ENCODE data around the gene RARRES2. TPM values are rescaled to one million over a fixed set of nuclear protein-coding genes. Genes with fewer than 3 reads are reported as not detected.

Gene RARRES2
- polyA plus RNA-seq, 1 donor (not counting 4 experiments of a cell fraction or from before 2014, with no cell fraction given) = not detected

DNA sequence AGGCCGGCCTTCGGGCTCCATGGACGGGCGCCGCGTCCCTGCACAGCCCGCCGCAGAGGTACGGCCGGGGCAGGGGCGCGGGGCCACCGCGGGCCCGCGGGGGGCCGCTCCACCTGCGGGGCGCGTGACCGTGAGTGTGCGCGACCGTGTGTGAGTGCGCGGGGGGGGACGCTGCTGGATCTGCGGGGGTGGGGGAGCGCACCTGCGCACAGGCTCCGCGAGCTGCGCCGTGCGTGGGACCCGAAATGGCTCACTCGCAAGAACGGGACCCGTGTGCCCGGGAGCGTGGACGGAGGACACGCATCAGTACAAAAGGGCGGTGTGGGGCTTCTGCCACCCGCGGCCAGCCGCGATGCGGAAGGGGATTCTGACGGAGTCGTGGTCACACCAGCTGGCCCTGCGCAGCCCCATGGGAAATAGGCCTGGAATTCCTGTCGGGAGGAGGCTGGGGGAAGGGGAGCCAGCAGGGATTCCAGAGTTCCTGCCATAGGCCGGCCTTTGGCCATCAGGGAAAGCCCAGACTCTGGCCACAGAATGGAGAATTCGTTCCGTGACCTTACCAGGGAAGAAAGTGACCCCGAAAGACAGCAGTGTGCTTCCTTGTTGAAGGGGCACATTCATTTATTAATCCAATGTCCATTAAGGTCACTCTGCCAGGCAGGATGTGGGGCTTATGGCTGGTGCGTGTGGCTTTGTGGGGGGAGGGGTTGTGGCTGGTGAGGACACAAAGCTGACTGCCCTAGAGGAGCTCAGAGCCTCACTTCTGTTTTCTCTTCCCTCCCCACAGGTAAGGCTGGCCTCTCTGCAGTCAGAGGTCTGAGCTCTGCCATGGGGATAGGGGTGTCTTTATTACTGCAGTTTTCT, 27.7 kb upstream of the RARRES2 start:
- peaks cover 28% of the 10 kb centered on the region for H3K4me1 ChIP-seq (ENCODE audit: control insufficient read depth, extremely low read depth, insufficient read depth, low read length)
- H3K27ac ChIP-seq (ENCODE audit: control insufficient read depth, insufficient read depth, low read length) = peak overlapping the region; percentile 20
- H3K36me3 ChIP-seq (ENCODE audit: control insufficient read depth in 2 of 2, extremely low read depth in 1 of 2, insufficient read depth in 2 of 2, low read length in 2 of 2) = peaks cover 1 to 5% of the 10 kb centered on the region in 2 experiments
- no peaks in the 10 kb centered on the region for H4K20me1 ChIP-seq (ENCODE audit: control insufficient read depth, extremely low read depth, insufficient read depth, low read length)
- H3K9me1 ChIP-seq (ENCODE audit: control insufficient read depth, extremely low read depth, insufficient read depth, low read length) = no peaks in the 10 kb centered on the region
- dilution Hi-C loops (cut with MboI; ENCODE audit: extremely low pct_ligation_motif_present, low sequenced_read_pairs) = no loop called here
- peak overlapping the region; percentile 96 for H3K4me2 ChIP-seq (ENCODE audit: control insufficient read depth, extremely low read depth, insufficient read depth, low read depth, low read length)
- no peaks in the 10 kb centered on the region for H3K9me3 ChIP-seq (ENCODE audit: control insufficient read depth, low read depth, low read length)
- no peak for DNase-seq (ENCODE audit: low read depth, low spot score)
- H3K4me3 ChIP-seq (ENCODE audit: control insufficient read depth in 2 of 3, extremely low read depth in 1 of 3, insufficient read depth in 2 of 3, low read depth in 1 of 3, low read length in 3 of 3) = peak overlapping the region; percentile 72 to 80 (median 76)
- no peak for TF ChIP-seq EZH2 (IDR thresholded peaks at IDR 0.05; ENCODE audit: low read length)
- TF ChIP-seq, protein P1, sequence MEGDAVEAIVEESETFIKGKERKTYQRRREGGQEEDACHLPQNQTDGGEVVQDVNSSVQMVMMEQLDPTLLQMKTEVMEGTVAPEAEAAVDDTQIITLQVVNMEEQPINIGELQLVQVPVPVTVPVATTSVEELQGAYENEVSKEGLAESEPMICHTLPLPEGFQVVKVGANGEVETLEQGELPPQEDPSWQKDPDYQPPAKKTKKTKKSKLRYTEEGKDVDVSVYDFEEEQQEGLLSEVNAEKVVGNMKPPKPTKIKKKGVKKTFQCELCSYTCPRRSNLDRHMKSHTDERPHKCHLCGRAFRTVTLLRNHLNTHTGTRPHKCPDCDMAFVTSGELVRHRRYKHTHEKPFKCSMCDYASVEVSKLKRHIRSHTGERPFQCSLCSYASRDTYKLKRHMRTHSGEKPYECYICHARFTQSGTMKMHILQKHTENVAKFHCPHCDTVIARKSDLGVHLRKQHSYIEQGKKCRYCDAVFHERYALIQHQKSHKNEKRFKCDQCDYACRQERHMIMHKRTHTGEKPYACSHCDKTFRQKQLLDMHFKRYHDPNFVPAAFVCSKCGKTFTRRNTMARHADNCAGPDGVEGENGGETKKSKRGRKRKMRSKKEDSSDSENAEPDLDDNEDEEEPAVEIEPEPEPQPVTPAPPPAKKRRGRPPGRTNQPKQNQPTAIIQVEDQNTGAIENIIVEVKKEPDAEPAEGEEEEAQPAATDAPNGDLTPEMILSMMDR (optimal IDR thresholded peaks at IDR 0.05 in 1 of 3, IDR thresholded peaks at IDR 0.05 in 1 of 3, conservative IDR thresholded peaks at IDR 0.05 in 1 of 3; ENCODE audit: extremely low read depth in 1 of 3, insufficient read depth in 2 of 3, low read length in 3 of 3) = no peak
- peak overlapping the region; percentile 80 for H3K9ac ChIP-seq (ENCODE audit: control insufficient read depth, extremely low read depth, insufficient read depth, low read length)
- no peaks in the 10 kb centered on the region for H3K27me3 ChIP-seq (ENCODE audit: control insufficient read depth, extremely low read depth, insufficient read depth, low read length)
- no peaks in the 10 kb centered on the region for H3K79me2 ChIP-seq (ENCODE audit: control insufficient read depth, insufficient read depth, low read length)
- H2AFZ ChIP-seq (ENCODE audit: control insufficient read depth, low read length) = peak overlapping the region; percentile 77
- no peak for FAIRE-seq

DNA sequence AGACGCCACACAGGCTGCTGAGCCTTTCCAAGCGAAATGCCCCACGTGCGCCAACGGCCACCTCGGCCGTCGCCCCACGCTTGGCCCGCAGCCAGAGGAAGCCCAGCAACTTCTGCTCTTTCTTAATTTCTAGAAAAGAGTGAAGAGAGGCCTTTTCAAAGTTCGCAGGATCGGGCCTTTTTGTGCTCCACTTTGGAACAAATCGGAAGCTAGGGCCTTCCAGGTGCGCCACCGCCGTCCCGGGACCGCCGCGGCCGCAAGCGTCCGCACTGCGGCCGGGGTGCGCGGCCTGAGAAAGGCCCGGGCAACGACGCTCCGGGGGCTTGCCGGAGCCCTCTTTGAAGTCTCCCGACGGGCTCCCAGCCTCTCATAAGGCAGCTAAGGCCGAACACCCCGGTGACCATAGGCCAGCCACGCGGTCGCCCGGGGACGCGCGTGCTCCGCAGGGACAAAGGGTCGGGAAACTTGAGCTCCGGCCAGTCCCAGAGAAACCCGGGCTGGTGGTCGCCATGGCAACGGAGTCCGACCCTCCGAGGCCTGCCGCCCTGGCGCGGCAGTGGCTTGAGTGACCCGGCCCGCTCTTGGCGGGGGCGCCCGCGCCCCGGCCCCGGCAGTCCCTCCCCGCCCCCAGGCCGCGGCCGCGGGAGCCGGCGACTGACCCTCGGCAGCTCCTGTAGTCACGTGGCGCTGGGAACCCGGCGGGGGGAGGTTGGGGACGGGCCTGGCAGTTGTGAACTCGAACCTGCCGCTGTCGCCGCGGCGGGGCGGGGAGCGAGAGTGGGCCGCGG, 26.9 kb upstream of the RARRES2 start, which contains the start of gene REPIN1:
REPIN1 (plus strand) TSS at position 727 of the 788 bp plus-strand sequence. CDS start 890 bp downstream, outside the sequence.
- no peak for DNase-seq (ENCODE audit: low read depth, low spot score)

More for the DNA sequence above, 26.9 kb upstream of the RARRES2 start, which contains the start of gene REPIN1:
- no peak for TF ChIP-seq EZH2 (IDR thresholded peaks at IDR 0.05; ENCODE audit: low read length)
- TF ChIP-seq, protein P1 (optimal IDR thresholded peaks at IDR 0.05 in 1 of 3, IDR thresholded peaks at IDR 0.05 in 1 of 3, conservative IDR thresholded peaks at IDR 0.05 in 1 of 3; ENCODE audit: extremely low read depth in 1 of 3, insufficient read depth in 2 of 3, low read length in 3 of 3) = no peak
- Histone ChIP-seq H3K36me3 (ENCODE audit: control insufficient read depth in 2 of 2, extremely low read depth in 1 of 2, insufficient read depth in 2 of 2, low read length in 2 of 2) (peaks cover 1 to 5% of the 10 kb centered on the region in 2 experiments), H3K4me1 (ENCODE audit: control insufficient read depth, extremely low read depth, insufficient read depth, low read length) (peaks cover 25% of the 10 kb centered on the region), H3K4me2 (ENCODE audit: control insufficient read depth, extremely low read depth, insufficient read depth, low read depth, low read length) (peak within 1 kb of the TSS; percentile 96), H2AFZ (ENCODE audit: control insufficient read depth, low read length) (peak within 1 kb of the TSS; percentile 77), H3K4me3 (ENCODE audit: control insufficient read depth in 2 of 3, extremely low read depth in 1 of 3, insufficient read depth in 2 of 3, low read depth in 1 of 3, low read length in 3 of 3) (peak within 1 kb of the TSS; percentile 72 to 80 (median 76)), H3K9me3 (ENCODE audit: control insufficient read depth, low read depth, low read length) (no peaks in the 10 kb centered on the region), H3K9me1 (ENCODE audit: control insufficient read depth, extremely low read depth, insufficient read depth, low read length) (no peaks in the 10 kb centered on the region), H3K27ac (ENCODE audit: control insufficient read depth, insufficient read depth, low read length) (peak within 1 kb of the TSS; percentile 43), H3K27me3 (ENCODE audit: control insufficient read depth, extremely low read depth, insufficient read depth, low read length) (no peaks in the 10 kb centered on the region), H3K79me2 (ENCODE audit: control insufficient read depth, insufficient read depth, low read length) (no peaks in the 10 kb centered on the region), H4K20me1 (ENCODE audit: control insufficient read depth, extremely low read depth, insufficient read depth, low read length) (no peaks in the 10 kb centered on the region), H3K9ac (ENCODE audit: control insufficient read depth, extremely low read depth, insufficient read depth, low read length) (peak within 1 kb of the TSS; percentile 80)
- FAIRE-seq = no peak
- dilution Hi-C loops (cut with MboI; ENCODE audit: extremely low pct_ligation_motif_present, low sequenced_read_pairs) = no loop called here
